ENCODE measurements around the gene TRIM21.
"Not testable (repeated sequence)": the region's sequence is repeated elsewhere in the genome, so short reads cannot be mapped to it uniquely, and the experiment has no call there.

DNA sequence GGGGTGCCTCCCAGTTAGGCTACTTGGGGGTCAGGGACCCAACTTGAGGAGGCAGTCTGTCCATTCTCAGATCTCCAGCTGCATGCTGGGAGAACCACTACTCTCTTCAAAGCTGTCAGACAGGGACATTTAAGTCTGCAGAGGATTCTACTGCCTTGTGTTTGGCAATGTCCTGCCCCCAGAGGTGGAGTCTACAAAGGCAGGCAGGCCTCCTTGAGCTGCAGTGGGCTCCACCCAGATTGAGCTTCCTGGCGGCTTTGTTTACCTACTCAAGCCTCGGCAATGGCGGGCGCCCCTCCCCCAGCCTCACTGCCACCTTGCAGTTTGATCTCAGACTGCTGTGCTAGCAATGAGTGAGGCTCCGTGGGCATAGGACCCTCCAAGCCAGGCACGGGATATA is 12.7 kb upstream of the TRIM21 start:
- TF ChIP-seq, protein P1, sequence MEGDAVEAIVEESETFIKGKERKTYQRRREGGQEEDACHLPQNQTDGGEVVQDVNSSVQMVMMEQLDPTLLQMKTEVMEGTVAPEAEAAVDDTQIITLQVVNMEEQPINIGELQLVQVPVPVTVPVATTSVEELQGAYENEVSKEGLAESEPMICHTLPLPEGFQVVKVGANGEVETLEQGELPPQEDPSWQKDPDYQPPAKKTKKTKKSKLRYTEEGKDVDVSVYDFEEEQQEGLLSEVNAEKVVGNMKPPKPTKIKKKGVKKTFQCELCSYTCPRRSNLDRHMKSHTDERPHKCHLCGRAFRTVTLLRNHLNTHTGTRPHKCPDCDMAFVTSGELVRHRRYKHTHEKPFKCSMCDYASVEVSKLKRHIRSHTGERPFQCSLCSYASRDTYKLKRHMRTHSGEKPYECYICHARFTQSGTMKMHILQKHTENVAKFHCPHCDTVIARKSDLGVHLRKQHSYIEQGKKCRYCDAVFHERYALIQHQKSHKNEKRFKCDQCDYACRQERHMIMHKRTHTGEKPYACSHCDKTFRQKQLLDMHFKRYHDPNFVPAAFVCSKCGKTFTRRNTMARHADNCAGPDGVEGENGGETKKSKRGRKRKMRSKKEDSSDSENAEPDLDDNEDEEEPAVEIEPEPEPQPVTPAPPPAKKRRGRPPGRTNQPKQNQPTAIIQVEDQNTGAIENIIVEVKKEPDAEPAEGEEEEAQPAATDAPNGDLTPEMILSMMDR (IDR thresholded peaks at IDR 0.05): not testable (repeated sequence)
- TF ChIP-seq POLR2A (IDR thresholded peaks at IDR 0.05); POLR2AphosphoS5 (IDR thresholded peaks at IDR 0.05); EP300 (IDR thresholded peaks at IDR 0.05; ENCODE audit: low read depth): not testable (repeated sequence)
